Endodermal cell (in vitro differentiated cells): Measurements from ENCODE around the gene FBXW7. TPM values are rescaled to one million over a fixed set of nuclear protein-coding genes. Genes with fewer than 3 reads are reported as not detected.

Experiments
- DNase-seq: peaks from one replicate; pipeline ENCODE4 v3.0.0-alpha.2; 2017
- H3K27ac ChIP-seq: 2 replicates; pipeline ENCODE4 v1.5.1; 2013; ENCODE audit warnings: mild to moderate bottlenecking, low read depth, low read length, moderate library complexity
- H3K27me3 ChIP-seq: 2 replicates; pipeline ENCODE4 v1.6.1; 2013; ENCODE audit warnings: mild to moderate bottlenecking, low read length, moderate library complexity; ENCODE audit not compliant: insufficient read depth, control insufficient read depth, poor library complexity, severe bottlenecking
- H3K36me3 ChIP-seq: 2 replicates; pipeline ENCODE4 v1.7.0; 2013; ENCODE audit warnings: mild to moderate bottlenecking, low read length, moderate library complexity; ENCODE audit not compliant: control insufficient read depth, insufficient read depth
- H3K4me1 ChIP-seq: one replicate; pipeline ENCODE4 v1.7.0; 2013; ENCODE audit warnings: low read length; ENCODE audit not compliant: control insufficient read depth, insufficient read depth
- H3K4me3 ChIP-seq: 2 replicates; pipeline ENCODE4 v1.5.1; 2013; ENCODE audit warnings: mild to moderate bottlenecking, low read length, moderate library complexity
- H3K9ac ChIP-seq: 2 replicates; pipeline ENCODE4 v1.6.1; 2013; ENCODE audit warnings: mild to moderate bottlenecking, low read length, moderate library complexity; ENCODE audit not compliant: poor library complexity, severe bottlenecking; ENCODE audit errors: extremely low read depth
- H3K9me3 ChIP-seq: 2 replicates; pipeline ENCODE4 v1.6.1; 2013; ENCODE audit warnings: mild to moderate bottlenecking, low read length, moderate library complexity; ENCODE audit not compliant: control insufficient read depth
- H3K27ac Mint-ChIP-seq: 2 replicates; pipeline ENCODE4 v1.8.0; 2020; ENCODE audit warnings: mixed read lengths
- H3K27me3 Mint-ChIP-seq: 2 replicates; pipeline ENCODE4 v1.8.0; 2021; ENCODE audit warnings: mild to moderate bottlenecking, mixed read lengths; ENCODE audit not compliant: insufficient read depth
- H3K36me3 Mint-ChIP-seq: 2 replicates; pipeline ENCODE4 v1.8.0; 2020; ENCODE audit warnings: low read depth, mixed read lengths
- H3K4me1 Mint-ChIP-seq: 2 replicates; pipeline ENCODE4 v1.8.0; 2020; ENCODE audit warnings: mixed read lengths
- H3K4me3 Mint-ChIP-seq: 2 replicates; pipeline ENCODE4 v1.8.0; 2020; ENCODE audit warnings: mild to moderate bottlenecking, moderate library complexity, mixed read lengths
- H3K9me3 Mint-ChIP-seq: 2 replicates; pipeline ENCODE4 v1.8.0; 2020; ENCODE audit warnings: mild to moderate bottlenecking, mixed read lengths
- WGBS, 2 experiments: methylation state at CpG; one replicate each; pipeline versions ENCODE4 v1.1.5 to v1.1.7; 2013; ENCODE audit warnings: missing lambda C conversion rate in 2 of 2, mixed read lengths in 1 of 2; ENCODE audit not compliant: insufficient coverage in 1 of 2, insufficient read length in 1 of 2; 5-methylcytosine and 5-hydroxymethylcytosine counted together
- total RNA-seq, 2 donors: library from RNA; stranded (reverse); fragmentation: NEBNext Ultra II Directional in 1 of 2; extraction: Animal tissue kit (Norgen Biotek cat#: 25700) in 1 of 2; gene quantifications; 2 replicates in 1 of 2; 3 replicates in 1 of 2; pipeline ENCODE4 v1.2.1, GENCODE V29; 2021
- TF ChIP-seq, protein P1 (sequence below): fragments of 200-600 bp; sonication (generic); conservative IDR thresholded peaks from 2 replicates; pipeline ENCODE4 v1.5.0; 2021; ENCODE audit warnings: antibody characterized with exemption, mild to moderate bottlenecking

The FBXW7 gene
- total RNA-seq, 2 donors from 2014 or later = 34.3 to 34.4 TPM

- Histone ChIP-seq H3K27me3 (no peaks in the 10 kb centered on the region), H3K4me3 (no peak overlapping the region), H3K9me3 (no peaks in the 10 kb centered on the region), H3K4me1 (no peaks in the 10 kb centered on the region), H3K9ac (no peak overlapping the region), H3K27ac (no peak overlapping the region), H3K36me3 (no peaks in the 10 kb centered on the region)
- H3K9me3 Mint-ChIP-seq = no peaks in the 10 kb centered on the region
- 93 to 100% methylated on average over 2 of the region's 3 CpGs for WGBS, 2 experiments
- no peaks in the 10 kb centered on the region for H3K36me3 Mint-ChIP-seq
- H3K27ac Mint-ChIP-seq = no peak overlapping the region
- DNase-seq = no peak
- no peak overlapping the region for H3K4me3 Mint-ChIP-seq
- H3K27me3 Mint-ChIP-seq = peaks cover 2% of the 10 kb centered on the region
- TF ChIP-seq, protein P1, sequence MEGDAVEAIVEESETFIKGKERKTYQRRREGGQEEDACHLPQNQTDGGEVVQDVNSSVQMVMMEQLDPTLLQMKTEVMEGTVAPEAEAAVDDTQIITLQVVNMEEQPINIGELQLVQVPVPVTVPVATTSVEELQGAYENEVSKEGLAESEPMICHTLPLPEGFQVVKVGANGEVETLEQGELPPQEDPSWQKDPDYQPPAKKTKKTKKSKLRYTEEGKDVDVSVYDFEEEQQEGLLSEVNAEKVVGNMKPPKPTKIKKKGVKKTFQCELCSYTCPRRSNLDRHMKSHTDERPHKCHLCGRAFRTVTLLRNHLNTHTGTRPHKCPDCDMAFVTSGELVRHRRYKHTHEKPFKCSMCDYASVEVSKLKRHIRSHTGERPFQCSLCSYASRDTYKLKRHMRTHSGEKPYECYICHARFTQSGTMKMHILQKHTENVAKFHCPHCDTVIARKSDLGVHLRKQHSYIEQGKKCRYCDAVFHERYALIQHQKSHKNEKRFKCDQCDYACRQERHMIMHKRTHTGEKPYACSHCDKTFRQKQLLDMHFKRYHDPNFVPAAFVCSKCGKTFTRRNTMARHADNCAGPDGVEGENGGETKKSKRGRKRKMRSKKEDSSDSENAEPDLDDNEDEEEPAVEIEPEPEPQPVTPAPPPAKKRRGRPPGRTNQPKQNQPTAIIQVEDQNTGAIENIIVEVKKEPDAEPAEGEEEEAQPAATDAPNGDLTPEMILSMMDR = no peak
- no peaks in the 10 kb centered on the region for H3K4me1 Mint-ChIP-seq
Measured at GRCh38 chr4:152290366-152290921, 245.4 kb downstream of the FBXW7 start.

DNA sequence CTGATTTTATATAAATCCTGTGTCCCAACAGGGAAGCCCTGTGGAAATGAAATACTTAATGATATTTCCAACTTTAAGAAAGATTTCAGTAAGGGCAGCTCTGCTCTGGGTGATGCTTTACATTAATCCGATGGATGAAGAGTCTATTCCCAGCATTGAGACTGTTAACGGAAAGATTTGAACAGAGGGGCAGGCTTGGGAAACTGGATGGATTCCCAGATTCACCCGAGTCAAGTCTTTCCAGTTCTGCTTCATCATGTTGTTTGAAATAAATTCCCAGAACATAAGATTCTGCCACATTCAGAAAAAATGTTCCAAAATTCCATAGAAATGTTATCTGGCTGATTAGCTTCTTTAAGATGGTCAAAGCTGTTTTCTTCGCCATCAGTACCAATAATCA, 246.0 kb downstream of the FBXW7 start:
- Mint-ChIP-seq H3K4me3 (no peak overlapping the region), H3K27ac (no peak overlapping the region), H3K27me3 (peaks cover 2% of the 10 kb centered on the region), H3K9me3 (no peaks in the 10 kb centered on the region), H3K36me3 (no peaks in the 10 kb centered on the region), H3K4me1 (no peaks in the 10 kb centered on the region)
- no peaks in the 10 kb centered on the region for H3K9me3 ChIP-seq
- H3K27ac ChIP-seq = no peak overlapping the region
- H3K27me3 ChIP-seq = no peaks in the 10 kb centered on the region
- H3K4me3 ChIP-seq = no peak overlapping the region
- H3K4me1 ChIP-seq = no peaks in the 10 kb centered on the region
- TF ChIP-seq, protein P1 = no peak
- no peak for DNase-seq
- 90 to 91% methylated on average over 3 to 4 of the region's 4 CpGs for WGBS, 2 experiments
- no peak overlapping the region for H3K9ac ChIP-seq
- no peaks in the 10 kb centered on the region for H3K36me3 ChIP-seq

DNA sequence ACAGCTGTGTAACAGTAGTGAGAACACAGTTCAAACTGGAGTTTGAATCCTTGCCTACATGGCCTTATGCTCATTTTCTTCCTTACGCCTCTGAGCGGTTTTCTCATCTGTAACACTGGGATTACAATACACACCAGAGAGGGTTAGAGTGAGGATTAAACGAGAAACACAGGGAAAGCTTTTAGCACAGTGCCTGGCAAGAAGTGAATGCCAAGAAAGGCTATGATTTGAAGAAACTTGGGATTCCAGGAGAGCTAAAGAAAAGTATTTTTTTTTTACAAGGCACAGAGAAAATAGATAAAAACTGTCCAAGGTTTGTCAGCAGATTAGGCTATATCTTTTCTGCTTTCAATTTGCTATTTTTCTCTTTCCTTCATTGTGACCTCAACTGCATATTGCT, 246.4 kb downstream of the FBXW7 start:
- Mint-ChIP-seq H3K27ac (no peak overlapping the region), H3K4me1 (no peaks in the 10 kb centered on the region), H3K27me3 (peaks cover 2% of the 10 kb centered on the region), H3K9me3 (no peaks in the 10 kb centered on the region), H3K4me3 (no peak overlapping the region), H3K36me3 (no peaks in the 10 kb centered on the region)
- DNase-seq = no peak
- no peak overlapping the region for H3K4me3 ChIP-seq
- H3K36me3 ChIP-seq = no peaks in the 10 kb centered on the region
- no peak overlapping the region for H3K9ac ChIP-seq
- TF ChIP-seq, protein P1 = no peak
- no peak overlapping the region for H3K27ac ChIP-seq
- H3K9me3 ChIP-seq = no peaks in the 10 kb centered on the region
- H3K4me1 ChIP-seq = no peaks in the 10 kb centered on the region
- H3K27me3 ChIP-seq = no peaks in the 10 kb centered on the region
- 92 to 100% methylated on average over 3 of the region's 3 CpGs for WGBS, 2 experiments
